ENCODE results near the gene PTPRM.

GRCh38 chr18:8261651-8262091 lies 694.6 kb downstream of the PTPRM start:
- TF ChIP-seq CTCF (conservative IDR thresholded peaks at IDR 0.05; ENCODE audit: low read depth, low read length) (no peak), POLR2A (IDR thresholded peaks at IDR 0.05; ENCODE audit: low read depth, low read length) (no peak), RFX5 (IDR thresholded peaks at IDR 0.05; ENCODE audit: low read depth, low read length) (no peak), CEBPB (IDR thresholded peaks at IDR 0.05; ENCODE audit: low read depth, low read length) (no peak), CHD1 (IDR thresholded peaks at IDR 0.05; ENCODE audit: low read depth, low read length) (no peak), BHLHE40 (IDR thresholded peaks at IDR 0.05; ENCODE audit: low read depth, low read length) (no peak)
